Endothelial cell of umbilical vein (primary cell): ENCODE data around the gene TPCN1. TPM values are rescaled to one million over a fixed set of nuclear protein-coding genes. Genes with fewer than 3 reads are reported as not detected.

ENCODE experiments used
- BruUV-seq: library from RNA; stranded (reverse); fragments of 400-500 nt; replicated peaks from 2 replicates; lab custom pipeline; 2021; lab: Mats Ljungman, UMichigan
- CTCF ChIA-PET: fragments of 300-600, 350-600 bp; sonication (Branson Sonifier 250); formaldehyde crosslinking; loops from one replicate; lab custom pipeline; 2021; ENCODE audit warnings: antibody characterized with exemption, inconsistent platforms; lab: Charles Lee
- POLR2A ChIA-PET: fragments of 300-600, 350-600 bp; sonication (Branson Sonifier 250); formaldehyde crosslinking; loops from one replicate; lab custom pipeline; 2021; ENCODE audit warnings: antibody characterized with exemption, inconsistent platforms; lab: Charles Lee
- DNase-seq: peaks from one replicate; pipeline ENCODE4 v3.0.0-alpha.2; 2011; ENCODE audit warnings: low read depth, low spot score
- FAIRE-seq: peaks from 2 replicates; lab custom pipeline; 2011; peaks lifted over from hg19 to GRCh38; lab: Jason Lieb, UNC
- H2AFZ ChIP-seq: 2 replicates; pipeline ENCODE4 v1.6.0; 2012; ENCODE audit warnings: low read depth, low read length, control low read depth, inconsistent platforms
- H3K27ac ChIP-seq: 2 replicates; pipeline ENCODE4 v1.5.1; 2011; ENCODE audit warnings: low read depth, mild to moderate bottlenecking, control low read depth, low read length, moderate library complexity; ENCODE audit not compliant: insufficient read depth
- H3K27me3 ChIP-seq, 2 experiments: 2 replicates each; pipeline versions ENCODE4 v1.6.0 to v1.6.1; 2011; ENCODE audit warnings: low read length in 2 of 2, mixed read lengths in 1 of 2; ENCODE audit not compliant: control insufficient read depth in 2 of 2, insufficient read depth in 2 of 2
- H3K36me3 ChIP-seq, 2 experiments: 2 replicates in 1 of 2; 3 replicates in 1 of 2; pipeline ENCODE4 v1.5.1; 2011; ENCODE audit warnings: low read length in 2 of 2, mild to moderate bottlenecking in 1 of 2, moderate library complexity in 1 of 2; ENCODE audit not compliant: control insufficient read depth in 2 of 2, insufficient read depth in 2 of 2; ENCODE audit errors: extremely low read depth in 1 of 2
- H3K4me1 ChIP-seq: 3 replicates; pipeline ENCODE4 v1.5.1; 2011; ENCODE audit warnings: mild to moderate bottlenecking, low read length; ENCODE audit not compliant: control insufficient read depth, insufficient read depth; ENCODE audit errors: extremely low read depth
- H3K4me2 ChIP-seq: 2 replicates; pipeline ENCODE4 v1.6.1; 2011; ENCODE audit warnings: low read length, control low read depth, mixed read lengths; ENCODE audit not compliant: insufficient read depth
- H3K4me3 ChIP-seq, 3 experiments: fragments of 200-600 bp in 1 of 3; sonication (generic), shearing (Covaris generic) in 1 of 3; replicated peaks in 1 of 3; 2 replicates each; pipeline ENCODE4 v1.5.1; 2011 to 2016; ENCODE audit warnings: control low read depth in 3 of 3, low read length in 3 of 3, mild to moderate bottlenecking in 2 of 3, inconsistent platforms in 1 of 3, low read depth in 1 of 3, moderate library complexity in 1 of 3; ENCODE audit not compliant: insufficient read depth in 1 of 3
- H3K79me2 ChIP-seq: 2 replicates; pipeline ENCODE4 v1.6.0; 2012; ENCODE audit warnings: low read length, inconsistent platforms; ENCODE audit not compliant: control insufficient read depth, insufficient read depth
- H3K9ac ChIP-seq: replicated peaks from 2 replicates; pipeline ENCODE3; 2011; ENCODE audit warnings: low read length, control low read depth; ENCODE audit not compliant: insufficient read depth; ENCODE audit errors: extremely low read depth
- H3K9me1 ChIP-seq: replicated peaks from 3 replicates; pipeline ENCODE4 v1.6.0; 2011; ENCODE audit warnings: mild to moderate bottlenecking, low read length; ENCODE audit not compliant: control insufficient read depth, insufficient read depth; ENCODE audit errors: extremely low read depth
- H3K9me3 ChIP-seq: replicated peaks from 2 replicates; pipeline ENCODE4 v1.5.1; 2012; ENCODE audit warnings: low read length, inconsistent platforms; ENCODE audit not compliant: control insufficient read depth, insufficient read depth
- H4K20me1 ChIP-seq: replicated peaks from 2 replicates; pipeline ENCODE3; 2011; ENCODE audit warnings: mild to moderate bottlenecking, low read length; ENCODE audit not compliant: control insufficient read depth, insufficient read depth; ENCODE audit errors: extremely low read depth
- EZH2 ChIP-seq: IDR thresholded peaks from 2 replicates; pipeline ENCODE4 v1.6.1; 2012; ENCODE audit warnings: borderline replicate concordance, low read depth, mild to moderate bottlenecking, moderate library complexity, low read length, inconsistent platforms; ENCODE audit not compliant: severe bottlenecking
- FOS ChIP-seq: IDR thresholded peaks from 2 replicates; pipeline ENCODE4 v1.6.1; 2011; ENCODE audit warnings: mild to moderate bottlenecking, low read length, moderate library complexity, borderline replicate concordance; ENCODE audit not compliant: insufficient read depth
- GATA2 ChIP-seq: IDR thresholded peaks from 2 replicates; pipeline ENCODE4 v1.7.0; 2011; ENCODE audit warnings: low read depth, mild to moderate bottlenecking, moderate library complexity, mixed read lengths, low read length; ENCODE audit not compliant: insufficient read length, insufficient read depth
- JUN ChIP-seq: IDR thresholded peaks from 2 replicates; pipeline ENCODE4 v1.6.1; 2011; ENCODE audit warnings: borderline replicate concordance, low read depth; ENCODE audit not compliant: insufficient read length, insufficient read depth
- MAX ChIP-seq: IDR thresholded peaks from 2 replicates; pipeline ENCODE4 v1.6.1; 2011; ENCODE audit not compliant: insufficient read depth, insufficient read length
- MYC ChIP-seq: IDR thresholded peaks from one replicate; pipeline ENCODE4 v1.6.1; 2011; ENCODE audit warnings: mild to moderate bottlenecking, low read depth, low read length
- POLR2A ChIP-seq: IDR thresholded peaks from 2 replicates; pipeline ENCODE4 v1.6.1; 2012; ENCODE audit warnings: low read depth, mild to moderate bottlenecking, control low read depth, low read length
- POLR2AphosphoS5 ChIP-seq: IDR thresholded peaks from 2 replicates; pipeline ENCODE4 v1.6.1; 2012; ENCODE audit warnings: low read depth, mild to moderate bottlenecking, control low read depth, low read length, moderate library complexity; ENCODE audit not compliant: insufficient read depth
- dilution Hi-C: fragments of 300-500 bp; cut with MboI; formaldehyde crosslinking; loops from one replicate; pipeline ENCODE4 v1.15.0; 2019; ENCODE audit warnings: low sequenced_read_pairs; ENCODE audit not compliant: extremely low pct_ligation_motif_present
- intact Hi-C: fragments of 100-400 bp; cut with micrococcal nuclease; formaldehyde crosslinking; loops from one replicate; pipeline ENCODE4 v1.10.0; 2022
- polyA plus RNA-seq, 4 experiments: library from polyadenylated mRNA; depleted of rRNA in 3 of 4; stranded (reverse) in 3 of 4; unstranded in 1 of 4; fragments of >200 nt; gene quantifications; 2 replicates each; pipeline versions ENCODE4 v1.2.1 to v1.2.3, GENCODE V29; 2011 to 2012; ENCODE audit warnings: missing spikeins in 1 of 4
- total RNA-seq: library from RNA; stranded (reverse); gene quantifications from 2 replicates; pipeline ENCODE4 v1.2.3, GENCODE V29; 2021
- TF ChIP-seq, protein P1 (sequence below), 2 donors: IDR thresholded peaks; 1 replicate in 1 of 2; 2 replicates in 1 of 2; pipeline ENCODE4 v1.5.1; 2011; ENCODE audit warnings: low read length in 2 of 2, mild to moderate bottlenecking in 2 of 2, moderate library complexity in 2 of 2, control low read depth in 1 of 2, inconsistent platforms in 1 of 2, low read depth in 1 of 2; ENCODE audit not compliant: insufficient read depth in 1 of 2; ENCODE audit errors: extremely low read depth in 1 of 2

The TPCN1 gene
- total and polyA plus RNA-seq, 2 donors (not counting 3 experiments of a cell fraction or from before 2014, with no cell fraction given), result 19.5 to 28.3 TPM

- no peak for FAIRE-seq
- CTCF ChIA-PET, result no interaction called here
Observed at GRCh38 chr12:113292547-113292946, 71.3 kb downstream of the TPCN1 start.

More at GRCh38 chr12:113292547-113292946, 71.3 kb downstream of the TPCN1 start:
- Histone ChIP-seq H3K79me2 (no peaks in the 10 kb centered on the region), H3K9ac (no peak overlapping the region), H3K4me3 (no peak overlapping the region), H3K4me1 (no peaks in the 10 kb centered on the region), H3K36me3 (peaks cover 0 to 2% of the 10 kb centered on the region in 2 experiments), H3K9me3 (no peaks in the 10 kb centered on the region), H3K4me2 (no peak overlapping the region), H3K27me3 (no peaks in the 10 kb centered on the region), H2AFZ (no peak overlapping the region), H3K9me1 (no peaks in the 10 kb centered on the region), H3K27ac (no peak overlapping the region), H4K20me1 (no peaks in the 10 kb centered on the region)
- no peak for DNase-seq
- POLR2A ChIA-PET, result no interaction called here
- no TSS peak for BruUV-seq
- dilution Hi-C loops, result no loop called here
- intact Hi-C loops, result no loop called here
- TF ChIP-seq, protein P1, sequence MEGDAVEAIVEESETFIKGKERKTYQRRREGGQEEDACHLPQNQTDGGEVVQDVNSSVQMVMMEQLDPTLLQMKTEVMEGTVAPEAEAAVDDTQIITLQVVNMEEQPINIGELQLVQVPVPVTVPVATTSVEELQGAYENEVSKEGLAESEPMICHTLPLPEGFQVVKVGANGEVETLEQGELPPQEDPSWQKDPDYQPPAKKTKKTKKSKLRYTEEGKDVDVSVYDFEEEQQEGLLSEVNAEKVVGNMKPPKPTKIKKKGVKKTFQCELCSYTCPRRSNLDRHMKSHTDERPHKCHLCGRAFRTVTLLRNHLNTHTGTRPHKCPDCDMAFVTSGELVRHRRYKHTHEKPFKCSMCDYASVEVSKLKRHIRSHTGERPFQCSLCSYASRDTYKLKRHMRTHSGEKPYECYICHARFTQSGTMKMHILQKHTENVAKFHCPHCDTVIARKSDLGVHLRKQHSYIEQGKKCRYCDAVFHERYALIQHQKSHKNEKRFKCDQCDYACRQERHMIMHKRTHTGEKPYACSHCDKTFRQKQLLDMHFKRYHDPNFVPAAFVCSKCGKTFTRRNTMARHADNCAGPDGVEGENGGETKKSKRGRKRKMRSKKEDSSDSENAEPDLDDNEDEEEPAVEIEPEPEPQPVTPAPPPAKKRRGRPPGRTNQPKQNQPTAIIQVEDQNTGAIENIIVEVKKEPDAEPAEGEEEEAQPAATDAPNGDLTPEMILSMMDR (IDR thresholded peaks at IDR 0.05; ENCODE audit: extremely low read depth in 1 of 2, insufficient read depth in 1 of 2, low read depth in 1 of 2, low read length in 2 of 2), result no peak
- no peak for TF ChIP-seq JUN
- TF ChIP-seq GATA2, result no peak
- TF ChIP-seq FOS, result no peak
- no peak for TF ChIP-seq MYC
- no peak for TF ChIP-seq MAX
- no peak for TF ChIP-seq POLR2A
- TF ChIP-seq POLR2AphosphoS5, result no peak
- TF ChIP-seq EZH2, result no peak
